SK-N-SH (cell line): ENCODE measurements around the gene FBP1. TPM values are rescaled to one million over a fixed set of nuclear protein-coding genes. Genes with fewer than 3 reads are reported as not detected.
A peak's percentile ranks its signal among the peaks of the same experiment; 100 is the strongest.

Source experiments
- CTCF ChIA-PET: fragments of 300-600, 350-600 bp; formaldehyde crosslinking; extraction: SDS; loops from one replicate; lab custom pipeline; 2021; lab: Yijun Ruan, JAX
- POLR2A ChIA-PET: fragments of 350-600 bp; sonication (Branson Sonifier 250); formaldehyde crosslinking; extraction: SDS; loops from one replicate; lab custom pipeline; 2020; ENCODE audit warnings: antibody characterized with exemption, inconsistent platforms; lab: Yijun Ruan, JAX
- DNase-seq: peaks from one replicate; pipeline ENCODE4 v3.0.0; 2012
- H2AFZ ChIP-seq: fragments of 200-600 bp; sonication (generic); 2 replicates; pipeline ENCODE4 v1.8.1; 2016; ENCODE audit warnings: antibody characterized with exemption, mild to moderate bottlenecking, low read depth
- H3F3A ChIP-seq: fragments of 200-600 bp; sonication (generic); replicated peaks from 2 replicates; pipeline ENCODE3; 2016; ENCODE audit warnings: antibody characterized with exemption, mild to moderate bottlenecking; ENCODE audit not compliant: insufficient read depth
- H3K27ac ChIP-seq, 2 experiments: fragments of 200-500 bp in 1 of 2; fragments of 200-600 bp in 1 of 2; sonication (Bioruptor generic) in 1 of 2; sonication (generic), shearing (Covaris generic) in 1 of 2; 2 replicates each; pipeline versions ENCODE4 v1.5.1 to v1.6.1; 2014 to 2016; ENCODE audit warnings: low read depth in 2 of 2, inconsistent platforms in 1 of 2, low read length in 1 of 2, mild to moderate bottlenecking in 1 of 2, mixed read lengths in 1 of 2
- H3K27me3 ChIP-seq: fragments of 200-600 bp; sonication (generic), shearing (Covaris generic); 2 replicates; pipeline ENCODE4 v1.6.1; 2016; ENCODE audit warnings: mixed run types; ENCODE audit not compliant: insufficient read depth
- H3K36me3 ChIP-seq, 2 experiments: fragments of 200-500 bp in 1 of 2; fragments of 200-600 bp in 1 of 2; sonication (Bioruptor generic) in 1 of 2; sonication (generic) in 1 of 2; replicated peaks in 1 of 2; 2 replicates each; pipeline versions ENCODE3 to v1.5.1; 2014 to 2016; ENCODE audit warnings: low read length in 1 of 2, mild to moderate bottlenecking in 1 of 2; ENCODE audit not compliant: insufficient read depth in 2 of 2, control insufficient read depth in 1 of 2
- H3K4me1 ChIP-seq, 2 experiments: fragments of 200-500 bp in 1 of 2; fragments of 200-600 bp in 1 of 2; sonication (Bioruptor generic) in 1 of 2; sonication (generic), shearing (Covaris generic) in 1 of 2; 2 replicates each; pipeline versions ENCODE4 v1.5.1 to v1.6.1; 2014 to 2016; ENCODE audit warnings: low read depth in 1 of 2, low read length in 1 of 2, mixed run types in 1 of 2; ENCODE audit not compliant: insufficient read depth in 2 of 2, control insufficient read depth in 1 of 2
- H3K4me2 ChIP-seq: fragments of 200-600 bp; sonication (generic), shearing (Covaris generic); 2 replicates; pipeline ENCODE4 v1.6.1; 2017; ENCODE audit warnings: mixed run types
- H3K4me3 ChIP-seq, 2 experiments: fragments of 200-500 bp in 1 of 2; fragments of 200-600 bp in 1 of 2; sonication (Bioruptor generic) in 1 of 2; sonication (generic), shearing (Covaris generic) in 1 of 2; 2 replicates each; pipeline versions ENCODE4 v1.5.1 to v1.8.1; 2014 to 2016; ENCODE audit warnings: low read depth in 2 of 2, inconsistent platforms in 1 of 2, low read length in 1 of 2, mild to moderate bottlenecking in 1 of 2, mixed read lengths in 1 of 2, moderate library complexity in 1 of 2
- H3K79me2 ChIP-seq: fragments of 200-600 bp; sonication (generic); 2 replicates; pipeline ENCODE4 v1.8.1; 2017; ENCODE audit warnings: mild to moderate bottlenecking; ENCODE audit not compliant: insufficient read depth
- H3K9ac ChIP-seq: fragments of 200-600 bp; sonication (generic); 2 replicates; pipeline ENCODE4 v1.6.1; 2017; ENCODE audit warnings: mixed run types
- H3K9me2 ChIP-seq: fragments of 200-600 bp; sonication (generic); 2 replicates; pipeline ENCODE4 v1.6.1; 2017; ENCODE audit warnings: mixed run types
- H3K9me3 ChIP-seq: fragments of 200-600 bp; sonication (generic); 2 replicates; pipeline ENCODE4 v1.6.1; 2017; ENCODE audit warnings: mixed run types, mild to moderate bottlenecking, moderate library complexity
- H4K20me1 ChIP-seq: fragments of 200-600 bp; sonication (generic); 2 replicates; pipeline ENCODE4 v1.6.1; 2017; ENCODE audit warnings: mild to moderate bottlenecking, mixed run types; ENCODE audit not compliant: insufficient read depth
- ELF1 ChIP-seq: IDR thresholded peaks from 2 replicates; pipeline ENCODE4 v1.4.0; 2012
- EP300 ChIP-seq, 2 experiments: IDR thresholded peaks; 2 replicates each; pipeline versions ENCODE4 v1.4.0 to v1.6.1; 2012; ENCODE audit warnings: borderline replicate concordance in 1 of 2, low read depth in 1 of 2, low read length in 1 of 2
- EZH2phosphoT487 ChIP-seq: fragments of 200-600 bp; sonication (generic); IDR thresholded peaks from 2 replicates; pipeline ENCODE4 v1.6.1; 2017; ENCODE audit warnings: low read depth, mixed run types, mild to moderate bottlenecking, antibody characterized with exemption, moderate library complexity, borderline replicate concordance
- FOXJ3 ChIP-seq: sonication (generic); formaldehyde crosslinking; IDR thresholded peaks from 2 replicates; pipeline ENCODE4 v1.5.1; 2020; ENCODE audit warnings: mild to moderate bottlenecking, missing genetic modification reagents
- FOXM1 ChIP-seq: IDR thresholded peaks from 2 replicates; pipeline ENCODE4 v1.4.0; 2012; ENCODE audit warnings: low read depth, mild to moderate bottlenecking
- GABPA ChIP-seq: IDR thresholded peaks from 2 replicates; pipeline ENCODE4 v1.4.0; 2012; ENCODE audit warnings: low read depth, mild to moderate bottlenecking
- GATA2 ChIP-seq: sonication (generic); formaldehyde crosslinking; IDR thresholded peaks from 2 replicates; pipeline ENCODE4 v1.5.0; 2020; ENCODE audit warnings: mild to moderate bottlenecking, missing genetic modification reagents
- NFIC ChIP-seq: IDR thresholded peaks from 2 replicates; pipeline ENCODE4 v1.4.0; 2012; ENCODE audit warnings: borderline replicate concordance
- RCOR1 ChIP-seq: fragments of 150-350 bp; IDR thresholded peaks from 2 replicates; pipeline ENCODE4 v1.6.1; 2017; ENCODE audit warnings: antibody characterized with exemption, low read length
- SIN3A ChIP-seq: IDR thresholded peaks from 2 replicates; pipeline ENCODE4 v1.6.1; 2012; ENCODE audit warnings: low read depth, mild to moderate bottlenecking, low read length, moderate library complexity, borderline replicate concordance
- SMC3 ChIP-seq: IDR thresholded peaks from 2 replicates; pipeline ENCODE4 v1.6.1; 2012; ENCODE audit warnings: low read depth, low read length, improper control_type of control experiment
- TEAD4 ChIP-seq: IDR thresholded peaks from 2 replicates; pipeline ENCODE4 v1.4.0; 2012; ENCODE audit warnings: mild to moderate bottlenecking, borderline replicate concordance; ENCODE audit not compliant: insufficient read depth
- USF1 ChIP-seq: IDR thresholded peaks from 2 replicates; pipeline ENCODE4 v1.4.0; 2012; ENCODE audit warnings: low read depth, borderline replicate concordance
- WGBS: methylation state at CpG from one replicate; pipeline ENCODE4 v1.1.6; 2017; ENCODE audit warnings: low lambda C conversion rate; 5-methylcytosine and 5-hydroxymethylcytosine counted together
- polyA plus RNA-seq, 3 experiments: library from polyadenylated mRNA; depleted of rRNA; stranded (reverse); fragments of >200 nt; gene quantifications; 2 replicates each; pipeline ENCODE4 v1.2.3, GENCODE V29; 2012
- TF ChIP-seq, protein P1 (sequence below): IDR thresholded peaks from 2 replicates; pipeline ENCODE4; 2012

FBP1 gene
- polyA plus RNA-seq, 1 of the 3 experiments (the other 2 are of a cell fraction), result not detected

DNA sequence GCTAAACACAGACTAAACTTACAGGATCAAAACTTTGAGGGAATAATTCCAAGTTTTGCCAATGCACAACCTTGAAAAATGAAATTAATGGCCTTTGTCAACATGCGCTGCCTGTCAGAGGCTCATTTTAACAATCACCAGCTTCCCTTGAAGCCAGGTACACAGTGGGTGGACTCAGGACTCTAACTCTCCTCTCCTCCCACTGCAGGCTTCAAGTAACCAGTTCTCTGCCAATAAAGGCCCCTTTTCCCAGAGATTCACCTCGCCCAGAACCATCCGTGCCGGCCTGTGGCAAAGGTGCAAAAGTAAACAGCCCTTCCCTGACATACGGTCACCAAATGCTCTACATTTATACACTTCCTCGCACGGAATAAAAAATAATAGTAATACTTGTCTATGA is 27.2 kb downstream of the FBP1 start:
- POLR2A ChIA-PET, result interaction anchor here (0.6 kb wide), 1 partner anchor 12 kb away, joined by 3 read pairs; no protein-coding TSS in a partner anchor
- H2AFZ ChIP-seq, result no peak overlapping the region
- H3F3A ChIP-seq, result no peaks in the 10 kb centered on the region
- no peaks in the 10 kb centered on the region for H3K79me2 ChIP-seq
- CTCF ChIA-PET, result interaction anchor here (0.9 to 2.4 kb wide), 3 partner anchors 8 to 69 kb away, joined by 3 to 11 read pairs (median 3); no protein-coding TSS in a partner anchor
- 0 out of 2 replicates have a peak, but pooled peaks cover under 1% of the 10 kb centered on the region for H3K27me3 ChIP-seq
- H3K9me3 ChIP-seq, result no peaks in the 10 kb centered on the region
- no peaks in the 10 kb centered on the region for H3K36me3 ChIP-seq
- no peak for DNase-seq
- WGBS, result 87% methylated on average over 7 of the region's 7 CpGs
- peak overlapping the region in 1 of 2 experiments; percentile 96; a peak in 1 of 4 replicates for H3K27ac ChIP-seq
- no peak overlapping the region for H3K4me3 ChIP-seq
- TF ChIP-seq, protein P1, sequence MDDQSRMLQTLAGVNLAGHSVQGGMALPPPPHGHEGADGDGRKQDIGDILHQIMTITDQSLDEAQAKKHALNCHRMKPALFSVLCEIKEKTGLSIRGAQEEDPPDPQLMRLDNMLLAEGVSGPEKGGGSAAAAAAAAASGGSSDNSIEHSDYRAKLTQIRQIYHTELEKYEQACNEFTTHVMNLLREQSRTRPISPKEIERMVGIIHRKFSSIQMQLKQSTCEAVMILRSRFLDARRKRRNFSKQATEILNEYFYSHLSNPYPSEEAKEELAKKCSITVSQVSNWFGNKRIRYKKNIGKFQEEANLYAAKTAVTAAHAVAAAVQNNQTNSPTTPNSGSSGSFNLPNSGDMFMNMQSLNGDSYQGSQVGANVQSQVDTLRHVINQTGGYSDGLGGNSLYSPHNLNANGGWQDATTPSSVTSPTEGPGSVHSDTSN, result no peak
- TF ChIP-seq GATA2 (no peak), RCOR1 (no peak), EP300 (IDR thresholded peaks at IDR 0.05; ENCODE audit: borderline replicate concordance in 1 of 2, low read depth in 1 of 2, low read length in 1 of 2) (no peak), GABPA (no peak)
- peaks cover 0 to 45% of the 10 kb centered on the region in 2 experiments; a peak in 1 of 4 replicates for H3K4me1 ChIP-seq
- no peak overlapping the region for H3K9ac ChIP-seq
- H3K9me2 ChIP-seq, result no peaks in the 10 kb centered on the region
- no peak overlapping the region for H3K4me2 ChIP-seq
- no peaks in the 10 kb centered on the region for H4K20me1 ChIP-seq

GRCh38 chr9:94611638-94612068 is 27.7 kb downstream of the FBP1 start:
- no peak overlapping the region for H2AFZ ChIP-seq
- 63% methylated on average over 3 of the region's 3 CpGs for WGBS
- no peak for TF ChIP-seq USF1
- no peak for TF ChIP-seq SIN3A
- no peak for TF ChIP-seq ELF1
- no peak for TF ChIP-seq NFIC
- no peak for TF ChIP-seq FOXM1
- TF ChIP-seq FOXJ3, result no peak
- no peak for TF ChIP-seq TEAD4
- TF ChIP-seq EZH2phosphoT487, result no peak
- no peak for TF ChIP-seq SMC3
- TF ChIP-seq EP300 (IDR thresholded peaks at IDR 0.05; ENCODE audit: borderline replicate concordance in 1 of 2, low read depth in 1 of 2, low read length in 1 of 2), result no peak
- no peak overlapping the region for H3K9ac ChIP-seq
- peak overlapping the region in 1 of 2 experiments; percentile 96; a peak in 2 of 4 replicates for H3K27ac ChIP-seq
- H3K4me1 ChIP-seq, result peaks cover 0 to 45% of the 10 kb centered on the region in 2 experiments; a peak in 1 of 4 replicates
- H3K27me3 ChIP-seq, result 0 out of 2 replicates have a peak, but pooled peaks cover 4% of the 10 kb centered on the region
- no peaks in the 10 kb centered on the region for H3K79me2 ChIP-seq
- POLR2A ChIA-PET, result interaction anchor here (0.6 kb wide), 1 partner anchor 12 kb away, joined by 3 read pairs; no protein-coding TSS in a partner anchor
- no peak for DNase-seq
- CTCF ChIA-PET, result interaction anchor here (0.9 to 2.4 kb wide), 4 partner anchors 9 to 70 kb away, joined by 3 to 11 read pairs (median 4); no protein-coding TSS in a partner anchor
- no peaks in the 10 kb centered on the region for H3K9me2 ChIP-seq
- H3K9me3 ChIP-seq, result no peaks in the 10 kb centered on the region
- no peaks in the 10 kb centered on the region for H3K36me3 ChIP-seq
- no peak overlapping the region for H3K4me3 ChIP-seq
- H3F3A ChIP-seq, result no peaks in the 10 kb centered on the region
- no peaks in the 10 kb centered on the region for H4K20me1 ChIP-seq
- no peak overlapping the region for H3K4me2 ChIP-seq
